AG09309 (cell line): ENCODE data around the gene CD72.
"Not testable (repeated sequence)": the region's sequence is repeated elsewhere in the genome, so short reads cannot be mapped to it uniquely, and the experiment has no call there.

ENCODE experiments used
- DNase-seq: peaks from one replicate; pipeline ENCODE4 v3.0.0-alpha.2; 2010; ENCODE audit warnings: low read depth
- H3K4me3 ChIP-seq: 2 replicates; pipeline ENCODE4 v1.5.1; 2011; ENCODE audit warnings: mild to moderate bottlenecking, low read depth, low read length, moderate library complexity; ENCODE audit not compliant: control insufficient read depth
- CTCF ChIP-seq: IDR thresholded peaks from 2 replicates; pipeline ENCODE4 v1.5.1; 2011; ENCODE audit warnings: mild to moderate bottlenecking, low read depth, low read length, inconsistent platforms; ENCODE audit not compliant: insufficient read depth, control insufficient read depth; ENCODE audit errors: missing control alignments

Gene CD72

GRCh38 chr9:35639631-35640030 lies 21.4 kb upstream of the CD72 start:
- TF ChIP-seq CTCF: no peak
- H3K4me3 ChIP-seq: no peak overlapping the region
- DNase-seq: no peak

GRCh38 chr9:35639225-35639624 lies 21.0 kb upstream of the CD72 start:
- not testable (repeated sequence) for DNase-seq, H3K4me3 ChIP-seq

GRCh38 chr9:35638751-35639150 lies 20.5 kb upstream of the CD72 start:
- DNase-seq, H3K4me3 ChIP-seq: not testable (repeated sequence)

GRCh38 chr9:35637427-35637955 lies 19.3 kb upstream of the CD72 start:
- not testable (repeated sequence) for DNase-seq

GRCh38 chr9:35636877-35637246 lies 18.6 kb upstream of the CD72 start:
- DNase-seq, H3K4me3 ChIP-seq: not testable (repeated sequence)

More at GRCh38 chr9:35637427-35637955, 19.3 kb upstream of the CD72 start:
- not testable (repeated sequence) for H3K4me3 ChIP-seq

GRCh38 chr9:35636135-35636876 lies 18.1 kb upstream of the CD72 start:
- no peak for TF ChIP-seq CTCF
- DNase-seq: no peak
- H3K4me3 ChIP-seq: no peak overlapping the region

GRCh38 chr9:35635730-35636129 lies 17.5 kb upstream of the CD72 start:
- DNase-seq: no peak
- no peak overlapping the region for H3K4me3 ChIP-seq
- no peak for TF ChIP-seq CTCF

GRCh38 chr9:35629597-35629996 lies 11.4 kb upstream of the CD72 start:
- no peak for TF ChIP-seq CTCF
- no peak for DNase-seq
- H3K4me3 ChIP-seq: no peak overlapping the region

GRCh38 chr9:35628389-35628991 lies 10.3 kb upstream of the CD72 start:
- no peak for TF ChIP-seq CTCF
- no peak overlapping the region for H3K4me3 ChIP-seq
- no peak for DNase-seq
